Stimulated activated CD8-positive, alpha-beta memory T cell treated with anti-CD3 and anti-CD28 coated beads, Interleukin-4, amount 100 ng/mL, for 24 hours (primary cell): ENCODE data around the gene TNIK.
"Not testable (repeated sequence)": the region's sequence is repeated elsewhere in the genome, so short reads cannot be mapped to it uniquely, and the experiment has no call there.

Source experiments
- DNase-seq: peaks from one replicate; pipeline ENCODE4 v3.0.0-alpha.2; 2020; ENCODE audit warnings: low read depth

TNIK gene

GRCh38 chr3:171468296-171468906, 8.2 kb upstream of the TNIK start:
- no peak for DNase-seq

GRCh38 chr3:171465763-171466162, 5.6 kb upstream of the TNIK start:
- DNase-seq, result no peak

GRCh38 chr3:171464462-171464861, 4.3 kb upstream of the TNIK start:
- no peak for DNase-seq

- DNase-seq, result no peak
Measured at GRCh38 chr3:171462224-171462623, 2.0 kb upstream of the TNIK start.

GRCh38 chr3:171461525-171461917, 1.3 kb upstream of the TNIK start:
- DNase-seq, result no peak

GRCh38 chr3:171460725-171461524, 720 bp upstream of the TNIK start:
- no peak for DNase-seq

GRCh38 chr3:171459137-171459941, 866 bp downstream of the TNIK start:
- peak; percentile 19 for DNase-seq

- DNase-seq, result no peak
Measured at GRCh38 chr3:171458864-171459136, 1.4 kb downstream of the TNIK start.

GRCh38 chr3:171458071-171458863, 1.9 kb downstream of the TNIK start:
- no peak for DNase-seq

GRCh38 chr3:171457607-171458061, 2.6 kb downstream of the TNIK start:
- DNase-seq, result no peak

GRCh38 chr3:171456765-171457606, 3.2 kb downstream of the TNIK start:
- no peak for DNase-seq

GRCh38 chr3:171455603-171456550, 4.3 kb downstream of the TNIK start:
- DNase-seq, result no peak

GRCh38 chr3:171454041-171454440, 6.2 kb downstream of the TNIK start:
- DNase-seq, result no peak

- DNase-seq, result no peak
Measured at GRCh38 chr3:171453180-171453886, 6.9 kb downstream of the TNIK start.

GRCh38 chr3:171452328-171452727, 7.9 kb downstream of the TNIK start:
- no peak for DNase-seq

- DNase-seq, result no peak
Measured at GRCh38 chr3:171451915-171452314, 8.3 kb downstream of the TNIK start.

GRCh38 chr3:171447579-171447891, 12.7 kb downstream of the TNIK start:
- DNase-seq, result not testable (repeated sequence)

GRCh38 chr3:171446801-171447578, 13.2 kb downstream of the TNIK start:
- no peak for DNase-seq

- no peak for DNase-seq
Measured at GRCh38 chr3:171446301-171446700, 13.9 kb downstream of the TNIK start.
